ENCODE measurements around the gene NIPSNAP2. TPM values are rescaled to one million over a fixed set of nuclear protein-coding genes. Genes with fewer than 3 reads are reported as not detected.
"Not testable (repeated sequence)": the region's sequence is repeated elsewhere in the genome, so short reads cannot be mapped to it uniquely, and the experiment has no call there.

The NIPSNAP2 gene
- total RNA-seq, 2 experiments from 2014 or later: 47.0 to 47.2 TPM

DNA sequence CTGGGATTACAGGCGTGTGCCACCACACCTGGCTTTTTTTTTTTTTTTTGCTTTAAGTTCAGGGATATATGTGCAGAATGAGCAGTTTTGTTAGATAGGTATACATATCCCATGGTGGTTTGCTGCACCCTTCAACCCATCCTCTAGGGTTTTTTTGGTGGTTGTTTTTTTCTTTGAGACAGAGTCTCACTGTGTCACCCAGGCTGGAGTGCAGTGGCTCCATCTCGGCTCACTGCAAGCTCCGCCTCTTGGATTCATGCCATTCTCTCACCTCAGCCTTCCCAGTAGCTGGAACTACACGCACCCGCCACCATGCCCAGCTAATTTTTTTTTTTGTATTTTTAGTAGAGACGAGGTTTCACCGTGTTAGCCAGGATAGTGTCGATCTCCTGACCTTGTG lies 84.4 kb downstream of the NIPSNAP2 start:
- H3K4me1 Mint-ChIP-seq: peaks cover 23% of the 10 kb centered on the region
- H3K27me3 Mint-ChIP-seq, H3K27ac Mint-ChIP-seq, DNase-seq, H3K4me3 Mint-ChIP-seq, H3K9me3 Mint-ChIP-seq: not testable (repeated sequence)
- peaks cover 27% of the 10 kb centered on the region for H3K36me3 Mint-ChIP-seq

Other genes starting within 250 kb of the NIPSNAP2 start
- not detected for gene SEPTIN14, start 101.8 kb upstream of the NIPSNAP2 start, total RNA-seq
- 1 to 10 TPM; 1.4 to 2.0 TPM for gene ZNF713, start 77.1 kb upstream of the NIPSNAP2 start, total RNA-seq
- gene MRPS17, start 12.7 kb upstream of the NIPSNAP2 start, total RNA-seq: 10 to 100 TPM; 40.0 to 40.2 TPM
- gene PSPH, start 86.9 kb downstream of the NIPSNAP2 start, total RNA-seq: 10 to 100 TPM; 36.3 to 38.3 TPM
- 100 to 1,000 TPM; 340 TPM for gene CCT6A, start 87.2 kb downstream of the NIPSNAP2 start, total RNA-seq
- gene SUMF2, start 99.7 kb downstream of the NIPSNAP2 start, total RNA-seq: 100 to 1,000 TPM; 124 to 129 TPM
- 1 to 10 TPM; 1.1 to 1.3 TPM for gene PHKG1, start 128.4 kb downstream of the NIPSNAP2 start, total RNA-seq
- gene CHCHD2, start 141.9 kb downstream of the NIPSNAP2 start, total RNA-seq: 100 to 1,000 TPM; 690 to 696 TPM
- not detected for gene NUPR2, start 151.8 kb downstream of the NIPSNAP2 start, total RNA-seq